Lower leg skin (tissue), 3 donors: ENCODE results near the gene HTR7.

Experiments
- POLR2A ChIP-seq, 2 donors: fragments of 450-650 bp; IDR thresholded peaks; one replicate each; pipeline ENCODE4 v1.6.1; 2016 to 2017; ENCODE audit warnings: antibody characterized with exemption in 2 of 2, mild to moderate bottlenecking in 1 of 2, moderate library complexity in 1 of 2
- TF ChIP-seq, protein P1 (sequence below), 3 donors: fragments of 450-650 bp; IDR thresholded peaks; one replicate each; pipeline ENCODE4 v1.5.1; 2016; ENCODE audit warnings: antibody characterized with exemption in 3 of 3, mild to moderate bottlenecking in 3 of 3, moderate library complexity in 2 of 3

DNA sequence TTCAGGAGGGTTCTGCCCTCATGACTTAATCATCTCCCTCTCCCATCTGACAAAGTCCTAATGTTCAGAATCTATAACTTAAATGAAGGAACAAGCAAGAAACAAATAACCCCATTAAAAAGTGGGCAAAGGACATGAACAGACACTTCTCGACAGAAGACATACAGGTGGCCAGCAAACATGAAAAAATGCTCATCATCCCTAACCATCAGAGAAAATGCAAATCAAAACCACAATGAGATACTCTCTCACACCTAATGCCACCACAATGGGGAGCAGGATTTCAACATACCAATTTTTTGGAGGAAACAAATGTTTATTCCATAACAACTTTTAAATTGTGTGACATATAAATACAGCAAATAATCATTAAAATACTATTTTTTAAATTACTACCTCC, 3.0 kb upstream of the HTR7 start:
- TF ChIP-seq, protein P1, sequence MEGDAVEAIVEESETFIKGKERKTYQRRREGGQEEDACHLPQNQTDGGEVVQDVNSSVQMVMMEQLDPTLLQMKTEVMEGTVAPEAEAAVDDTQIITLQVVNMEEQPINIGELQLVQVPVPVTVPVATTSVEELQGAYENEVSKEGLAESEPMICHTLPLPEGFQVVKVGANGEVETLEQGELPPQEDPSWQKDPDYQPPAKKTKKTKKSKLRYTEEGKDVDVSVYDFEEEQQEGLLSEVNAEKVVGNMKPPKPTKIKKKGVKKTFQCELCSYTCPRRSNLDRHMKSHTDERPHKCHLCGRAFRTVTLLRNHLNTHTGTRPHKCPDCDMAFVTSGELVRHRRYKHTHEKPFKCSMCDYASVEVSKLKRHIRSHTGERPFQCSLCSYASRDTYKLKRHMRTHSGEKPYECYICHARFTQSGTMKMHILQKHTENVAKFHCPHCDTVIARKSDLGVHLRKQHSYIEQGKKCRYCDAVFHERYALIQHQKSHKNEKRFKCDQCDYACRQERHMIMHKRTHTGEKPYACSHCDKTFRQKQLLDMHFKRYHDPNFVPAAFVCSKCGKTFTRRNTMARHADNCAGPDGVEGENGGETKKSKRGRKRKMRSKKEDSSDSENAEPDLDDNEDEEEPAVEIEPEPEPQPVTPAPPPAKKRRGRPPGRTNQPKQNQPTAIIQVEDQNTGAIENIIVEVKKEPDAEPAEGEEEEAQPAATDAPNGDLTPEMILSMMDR (IDR thresholded peaks at IDR 0.05), result no peak
- TF ChIP-seq POLR2A (IDR thresholded peaks at IDR 0.05), result no peak
